Measurements from ENCODE around the gene C11orf98. TPM values are rescaled to one million over a fixed set of nuclear protein-coding genes. Genes with fewer than 3 reads are reported as not detected.
"Not testable (repeated sequence)": the region's sequence is repeated elsewhere in the genome, so short reads cannot be mapped to it uniquely, and the experiment has no call there.

C11orf98 gene
- 110 and 112 TPM in 2 replicates for total RNA-seq

DNA sequence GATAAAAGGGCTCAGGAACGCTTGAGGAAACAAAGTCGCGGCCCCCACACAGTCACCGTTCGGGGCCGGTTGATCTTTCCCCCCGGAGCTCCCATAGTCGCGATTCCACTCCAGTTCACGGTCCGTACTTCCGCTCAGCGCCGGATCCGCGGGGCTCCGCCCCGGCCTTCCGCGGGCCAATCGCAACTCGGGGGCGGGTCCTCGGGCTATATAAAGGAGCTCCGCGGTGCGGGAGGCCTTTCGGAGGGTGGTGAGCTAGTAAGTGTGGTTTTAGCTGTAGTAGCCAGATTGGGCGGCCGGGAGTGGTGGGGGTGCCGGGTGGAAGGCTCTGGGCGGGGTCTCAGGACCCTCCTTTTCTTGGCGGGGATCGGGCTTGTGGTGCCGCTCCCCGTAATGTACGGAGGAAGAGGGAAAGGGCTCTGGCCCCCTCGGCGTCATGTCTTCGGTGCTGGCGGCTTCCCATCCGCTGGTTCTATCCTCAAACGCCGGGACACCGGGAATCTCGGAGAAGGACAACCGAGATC lies at the start of gene C11orf98, which contains the start of gene CSKMT:
TSS of gene C11orf98 (minus strand) at position 136 of the 524 bp plus-strand sequence. CDS start at position 95, 41 bp downstream.
TSS of gene CSKMT (plus strand) at position 238 of the 524 bp plus-strand sequence. CDS start 568 bp downstream, outside the sequence.
- intact Hi-C loops (cut with micrococcal nuclease) = loop anchor here (1.0 to 10.0 kb wide), 13 partner anchors 12 to 540 kb away; partner anchors contain the start of genes EML3, GANAB, HNRNPUL2 and INCENP

DNA sequence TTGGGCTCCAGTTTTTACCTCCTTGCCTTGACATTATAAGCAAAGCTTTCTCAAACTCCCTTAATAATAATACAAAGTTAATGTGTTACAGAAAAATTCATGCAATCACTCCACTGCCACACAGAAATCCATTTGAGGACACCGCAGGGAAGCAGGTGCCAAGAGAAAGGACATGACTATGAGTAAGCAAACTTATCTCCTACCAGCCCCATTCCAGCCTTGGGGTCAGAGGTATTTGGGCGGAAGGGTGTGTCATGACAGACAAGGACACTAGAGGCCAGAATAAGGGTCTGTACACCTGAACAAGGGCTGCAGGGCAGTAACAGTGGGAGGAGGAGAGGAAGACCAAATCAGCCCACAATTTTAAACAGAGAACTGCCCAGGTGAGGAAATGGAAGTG lies 48.3 kb upstream of the C11orf98 start:
- intact Hi-C loops (cut with micrococcal nuclease) = no loop called here

DNA sequence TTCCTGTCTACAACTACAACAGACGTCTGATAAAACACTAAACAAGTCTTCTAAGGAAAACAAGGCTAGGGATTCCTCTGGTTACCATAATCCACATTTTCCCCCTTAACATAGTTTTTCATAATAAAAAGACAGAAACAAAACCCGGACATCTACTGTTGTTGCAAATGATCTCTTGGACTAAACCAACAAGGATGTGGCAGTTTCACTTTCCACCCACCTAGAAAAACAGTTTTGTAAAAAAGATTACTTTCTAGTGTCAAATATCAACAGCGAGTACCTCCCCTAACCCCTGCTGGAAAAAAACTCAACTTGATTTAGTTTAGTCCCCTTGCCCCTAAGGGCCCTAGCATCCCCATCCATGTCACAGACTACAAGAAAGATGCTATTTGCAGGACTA lies 47.9 kb upstream of the C11orf98 start:
- intact Hi-C loops (cut with micrococcal nuclease) = no loop called here

DNA sequence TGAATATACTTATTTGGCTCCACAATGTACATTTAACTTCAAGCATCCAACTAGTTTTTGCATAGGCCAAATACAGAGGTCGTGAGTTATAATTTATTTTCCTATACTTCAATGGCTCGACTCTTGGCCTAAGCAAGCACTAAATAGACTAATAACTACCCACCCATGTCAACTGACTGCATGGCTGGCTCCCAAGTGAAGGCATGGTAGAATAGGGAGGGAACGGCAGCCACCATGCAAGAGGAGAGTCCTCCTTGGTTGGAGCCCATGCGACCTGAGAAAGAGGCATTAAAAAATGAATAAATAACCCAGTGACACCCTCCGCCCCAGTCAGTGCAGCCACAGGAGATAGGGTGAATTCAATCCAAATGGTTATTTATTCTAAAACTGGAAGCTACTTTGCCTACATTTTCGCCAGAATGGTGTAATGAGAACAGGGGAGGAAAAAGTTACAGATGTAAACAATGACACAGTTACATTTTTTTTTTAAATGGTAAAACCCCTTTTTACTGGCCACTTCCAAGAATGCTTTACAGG lies 47.3 kb upstream of the C11orf98 start:
- intact Hi-C loops (cut with micrococcal nuclease) = no loop called here

DNA sequence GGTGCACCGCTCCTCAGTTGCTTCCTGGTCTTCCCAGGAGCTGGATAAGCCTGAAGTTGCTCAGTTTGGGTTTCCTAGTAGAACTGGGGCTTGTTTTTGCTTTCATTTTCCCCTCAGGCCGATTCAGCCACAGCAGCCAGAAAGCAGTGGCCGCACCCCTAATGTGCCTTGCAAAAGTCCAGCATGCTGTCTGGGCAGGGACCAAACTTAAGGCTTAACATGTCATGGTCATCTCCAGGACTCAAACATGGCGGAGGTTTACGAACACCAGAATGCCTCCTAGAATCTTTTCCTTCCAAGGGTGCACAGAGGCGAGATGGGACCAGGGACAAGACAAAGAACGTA lies 45.0 kb upstream of the C11orf98 start:
- intact Hi-C loops (cut with micrococcal nuclease) = no loop called here

DNA sequence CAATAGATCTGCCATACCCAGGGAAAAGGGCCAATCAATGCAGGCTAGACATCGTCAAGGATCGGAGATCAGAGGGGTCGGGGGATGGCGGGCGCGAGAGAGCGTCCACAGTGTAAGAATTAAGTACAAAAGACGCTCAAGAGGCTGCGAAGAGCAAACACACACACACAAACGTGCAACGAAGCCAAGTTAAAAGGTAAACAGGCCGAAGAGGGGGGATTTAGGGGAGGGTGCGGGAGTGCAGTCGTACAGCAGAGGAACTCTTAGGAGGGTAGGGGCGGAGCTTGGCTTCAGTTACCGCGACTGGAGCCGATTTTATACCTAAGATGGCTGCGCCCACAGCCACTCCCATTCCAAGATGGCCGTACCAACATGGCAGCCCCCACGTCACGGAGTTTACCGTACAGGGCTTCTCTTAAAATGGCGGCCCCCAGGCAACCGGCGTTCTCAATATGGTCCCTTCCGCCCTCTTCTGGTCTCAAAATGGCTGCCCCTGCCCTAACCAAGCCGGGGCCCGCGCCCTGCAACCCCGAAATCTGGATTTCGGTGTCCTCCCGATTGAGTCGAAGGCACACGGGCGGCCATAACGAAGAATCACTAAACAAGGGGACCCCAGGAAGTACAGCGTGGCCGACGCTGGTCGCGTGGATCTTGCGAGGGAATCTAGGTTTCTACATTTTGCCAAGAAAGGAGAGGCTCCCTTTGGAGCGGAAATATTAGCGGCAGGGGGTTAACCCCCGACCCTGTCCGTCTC lies 44.4 kb upstream of the C11orf98 start:
- intact Hi-C loops (cut with micrococcal nuclease) = loop anchor here (1.0 to 5.0 kb wide), 18 partner anchors 15 to 1478 kb away; partner anchors contain the start of genes C11orf98, CSKMT, EEF1G and EML3

DNA sequence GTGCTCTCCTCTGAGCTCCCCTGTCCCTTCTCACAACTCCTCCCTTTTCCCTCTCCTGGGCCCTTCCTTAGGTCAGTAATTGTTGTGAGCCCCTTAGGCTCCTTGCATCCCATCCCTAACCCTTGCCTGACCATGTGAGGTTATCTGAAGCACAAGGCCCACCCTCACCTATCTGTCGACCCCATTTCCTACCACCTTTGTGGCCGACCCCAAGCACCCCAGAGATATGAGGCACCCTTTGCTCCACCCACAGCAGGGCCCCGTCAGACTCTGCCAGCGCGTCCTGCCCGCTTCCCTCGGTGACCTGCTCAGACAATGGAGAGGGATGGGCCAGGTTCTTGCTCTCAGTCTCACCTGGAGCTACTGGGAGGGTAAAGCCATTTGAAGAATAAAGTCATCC lies 43.8 kb upstream of the C11orf98 start:
- intact Hi-C loops (cut with micrococcal nuclease) = loop anchor here (1.0 to 5.0 kb wide), 18 partner anchors 14 to 1479 kb away; partner anchors contain the start of genes C11orf98, CSKMT, EEF1G and EML3

DNA sequence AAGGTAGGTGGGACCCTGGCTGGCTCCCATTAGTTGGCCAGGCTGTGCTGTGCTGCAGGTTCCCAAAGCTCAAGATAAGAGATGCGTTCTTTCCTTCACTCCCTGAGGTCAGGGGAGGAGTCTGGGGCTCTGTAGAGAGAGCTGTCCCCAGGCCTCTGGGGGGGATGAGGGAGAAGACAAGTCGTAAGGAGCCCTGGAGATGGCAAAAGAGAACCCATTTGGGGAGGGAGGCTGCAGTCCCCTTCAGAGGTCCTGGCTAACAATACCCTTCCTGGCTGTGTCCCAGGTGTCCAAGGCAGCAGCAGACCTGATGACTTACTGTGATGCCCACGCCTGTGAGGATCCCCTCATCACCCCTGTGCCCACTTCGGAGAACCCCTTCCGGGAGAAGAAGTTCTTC lies 43.4 kb upstream of the C11orf98 start:
- intact Hi-C loops (cut with micrococcal nuclease) = loop anchor here (5.0 kb wide), 1 partner anchor 1479 kb away; the partner anchor contains the start of gene STIP1

DNA sequence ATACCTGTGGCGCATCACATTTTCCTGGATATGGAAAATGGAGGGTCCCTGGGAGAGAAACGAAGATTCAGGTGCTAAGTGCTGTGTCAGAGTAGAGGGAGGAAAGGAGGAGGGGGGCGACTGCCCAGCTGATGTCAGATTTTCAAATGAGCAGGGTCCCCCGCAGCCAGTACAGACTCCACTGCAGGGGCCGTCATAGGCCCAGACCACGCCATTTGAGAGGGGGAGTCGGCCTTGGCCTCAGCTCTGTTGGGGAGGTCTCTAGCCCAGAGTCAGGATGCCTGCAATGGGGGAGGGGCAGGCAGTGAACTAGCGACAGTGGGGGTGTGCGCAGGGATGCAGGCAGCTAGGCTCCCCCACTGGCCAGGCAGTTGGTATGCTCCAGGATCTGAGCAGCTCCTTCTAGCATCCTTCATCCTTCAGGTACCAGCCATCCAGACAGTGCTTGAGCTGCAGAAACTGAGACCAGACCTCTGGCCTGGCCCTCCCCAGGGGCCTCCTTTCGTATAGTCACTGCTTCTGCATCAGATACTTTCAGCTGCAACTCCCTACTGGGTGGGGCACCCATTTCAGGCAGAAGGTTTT lies 42.4 kb upstream of the C11orf98 start, which contains the start of the genes BSCL2 and GNG3:
TSS of gene BSCL2 (minus strand) at position 148 of the 585 bp plus-strand sequence. CDS start 229 bp downstream, outside the sequence.
TSS of gene GNG3 (plus strand) at position 400 of the 585 bp plus-strand sequence. CDS start 620 bp downstream, outside the sequence.
- intact Hi-C loops (cut with micrococcal nuclease) = loop anchor here (5.0 kb wide), 1 partner anchor 1480 kb away; the partner anchor contains the start of gene STIP1

DNA sequence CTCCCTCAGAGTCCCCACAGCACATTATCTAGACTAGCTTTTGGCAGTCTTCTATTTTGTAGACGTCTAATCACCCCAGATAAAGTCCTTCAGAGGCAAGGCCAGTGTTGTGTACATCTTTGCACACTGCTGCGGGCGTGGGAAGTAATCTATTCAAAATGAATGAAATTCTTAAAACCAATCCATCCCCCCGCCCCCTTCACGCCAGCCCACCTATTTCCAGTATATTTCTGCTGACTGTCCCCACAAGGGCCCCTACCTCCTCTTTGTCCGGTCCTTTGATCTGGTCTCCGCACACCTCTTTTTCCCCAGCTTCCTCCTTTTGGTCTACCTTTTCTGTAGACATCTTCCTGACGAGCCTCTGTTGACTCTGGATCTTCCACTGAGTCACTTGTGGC lies 41.8 kb upstream of the C11orf98 start:
- intact Hi-C loops (cut with micrococcal nuclease) = loop anchor here (1.0 to 5.0 kb wide), 3 partner anchors 61 to 1480 kb away; partner anchors contain the start of genes GANAB and STIP1

DNA sequence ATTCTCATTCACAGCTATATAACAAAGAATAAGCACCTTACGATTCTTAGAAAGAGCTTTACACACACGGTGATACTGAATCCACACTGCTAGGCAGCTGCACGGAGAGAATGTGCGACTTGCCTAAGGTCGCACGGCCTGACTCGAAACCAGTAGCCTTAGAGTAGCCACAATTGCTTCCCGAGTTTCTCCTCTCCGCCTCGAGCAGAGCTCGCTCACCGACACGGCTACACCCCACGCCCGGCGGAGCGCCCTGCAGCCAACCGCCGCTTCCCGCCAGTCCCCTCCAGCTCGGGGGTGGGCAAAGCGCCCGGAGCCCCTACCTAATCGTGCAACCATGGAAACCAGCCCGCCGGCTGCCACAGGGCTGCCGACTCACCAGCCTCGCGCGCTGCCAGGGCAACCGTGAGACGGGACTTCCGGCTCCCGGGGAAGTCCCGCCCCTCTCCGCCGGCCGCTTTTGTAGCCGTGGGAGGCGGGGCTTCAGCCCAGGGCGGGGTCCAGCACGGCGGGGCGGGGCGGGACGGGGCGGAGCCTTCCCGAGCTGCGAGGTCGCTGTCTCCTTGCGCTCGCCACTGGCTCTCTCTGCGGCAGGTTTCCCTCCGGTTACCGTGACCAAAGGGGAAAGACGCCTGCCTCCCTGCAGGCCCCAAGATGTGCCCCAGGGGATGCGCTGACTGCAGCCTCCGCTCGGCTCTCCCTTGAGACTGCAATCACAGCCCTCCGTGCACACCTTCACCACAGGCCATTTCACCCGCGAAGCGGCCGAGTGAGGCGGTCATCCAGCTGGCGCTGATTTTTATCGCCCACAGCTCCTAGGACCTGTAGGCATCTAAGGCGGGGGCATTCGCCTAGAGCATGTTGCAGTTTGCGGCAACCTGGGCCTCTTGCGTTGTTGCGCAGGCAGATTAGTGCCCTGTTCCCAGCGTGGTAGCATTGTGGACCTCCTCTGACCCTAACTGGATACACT lies 41.2 kb upstream of the C11orf98 start:
- intact Hi-C loops (cut with micrococcal nuclease) = loop anchor here (1.0 to 5.0 kb wide), 3 partner anchors 60 to 1481 kb away; partner anchors contain the start of genes GANAB and STIP1

DNA sequence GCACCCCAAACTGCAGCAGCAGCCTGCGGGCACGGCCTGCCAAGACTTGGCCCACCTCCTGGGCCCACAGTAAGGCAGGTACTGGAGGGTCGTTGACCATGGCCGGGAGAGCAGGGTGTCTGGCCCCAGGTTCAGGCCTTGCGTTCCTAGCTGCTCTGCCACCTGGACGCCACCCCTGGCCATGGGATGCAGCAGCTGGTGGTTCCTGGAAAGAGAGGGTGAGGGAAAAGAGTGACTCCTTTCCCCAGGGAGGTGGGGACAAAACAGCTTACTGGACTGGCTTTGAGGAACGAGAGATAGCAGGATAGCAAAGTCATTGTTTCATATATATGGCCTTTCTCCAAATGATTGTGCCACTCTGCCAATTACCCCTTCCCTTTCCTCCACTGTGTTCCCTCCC lies 40.4 kb upstream of the C11orf98 start:
- intact Hi-C loops (cut with micrococcal nuclease) = loop anchor here (5.0 kb wide), 1 partner anchor 1482 kb away; the partner anchor contains the start of gene STIP1

DNA sequence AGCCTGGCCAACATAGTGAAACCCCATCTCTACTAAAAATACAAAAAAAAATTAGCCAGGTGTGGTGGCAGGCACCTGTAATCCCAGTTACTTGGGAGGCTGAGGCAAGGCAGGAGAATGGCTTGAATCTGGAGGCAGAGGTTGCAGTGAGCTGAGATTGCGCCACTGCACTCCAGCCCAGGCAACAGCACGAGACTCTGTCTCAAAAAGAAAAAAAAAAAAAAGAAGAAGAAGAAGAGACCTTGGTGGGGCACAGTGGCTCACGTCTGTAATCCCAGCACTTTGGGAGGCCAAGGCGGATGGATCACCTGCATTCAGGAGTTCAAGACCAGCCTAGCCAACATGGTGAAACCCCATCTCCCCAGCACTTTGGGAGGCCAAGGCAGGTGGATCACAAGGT lies 38.9 kb upstream of the C11orf98 start:
- intact Hi-C loops (cut with micrococcal nuclease) = not testable (repeated sequence)

DNA sequence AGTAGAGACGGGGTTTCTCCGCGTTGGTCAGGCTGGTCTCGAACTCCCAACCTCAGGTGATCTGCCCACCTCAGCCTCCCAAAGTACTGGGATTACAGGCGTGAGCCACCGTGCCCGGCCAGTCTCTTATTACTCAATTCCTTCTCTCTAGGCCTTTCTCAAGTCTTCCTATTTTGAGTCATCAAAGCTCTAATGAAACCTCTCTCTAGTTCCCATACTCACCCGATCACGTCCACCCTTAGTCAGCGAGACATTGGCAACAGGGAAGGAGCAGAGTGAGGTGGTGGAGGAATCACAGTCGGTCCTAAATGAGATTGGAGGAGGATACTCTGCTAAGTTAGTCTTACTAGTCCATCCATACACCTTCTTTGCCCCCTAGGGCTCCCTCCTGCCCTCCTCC lies 37.2 kb upstream of the C11orf98 start:
- intact Hi-C loops (cut with micrococcal nuclease) = no loop called here

DNA sequence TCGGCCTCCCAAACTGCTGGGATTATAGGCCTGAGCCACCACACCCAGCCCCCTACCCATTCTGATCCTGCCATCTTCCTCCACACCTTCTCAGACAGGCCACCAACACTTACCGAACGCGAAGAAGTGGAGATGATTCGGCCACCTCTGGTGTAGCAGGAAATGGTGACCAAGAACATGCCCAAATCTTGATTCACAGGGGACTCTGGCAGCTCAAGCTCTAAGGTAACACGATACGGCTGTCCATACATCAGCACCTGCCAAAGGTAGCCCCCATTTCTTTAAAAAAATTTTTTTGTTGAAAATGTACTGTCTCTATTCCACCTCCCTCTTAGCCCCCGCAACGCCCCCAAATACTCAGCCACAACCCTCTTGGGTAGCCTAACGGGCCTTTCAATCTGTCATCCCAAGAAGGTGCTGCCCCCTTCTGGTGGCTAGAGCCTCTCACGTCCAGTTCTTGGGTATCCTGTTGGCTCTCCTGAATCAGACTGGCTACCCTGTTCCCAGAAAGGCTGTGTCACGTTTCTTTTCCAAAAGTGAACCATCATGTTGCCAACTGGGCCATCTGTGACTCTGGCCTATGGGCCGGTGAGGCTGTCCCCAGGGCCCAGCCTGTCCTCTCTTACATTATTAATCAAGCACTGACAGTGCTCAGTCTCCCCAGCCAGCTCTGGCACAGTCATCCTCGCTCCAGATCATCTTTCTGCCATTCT lies 29.6 kb upstream of the C11orf98 start:
- intact Hi-C loops (cut with micrococcal nuclease) = loop anchor here (1.0 to 2.0 kb wide), 7 partner anchors 14 to 314 kb away; partner anchors contain the start of gene EML3

DNA sequence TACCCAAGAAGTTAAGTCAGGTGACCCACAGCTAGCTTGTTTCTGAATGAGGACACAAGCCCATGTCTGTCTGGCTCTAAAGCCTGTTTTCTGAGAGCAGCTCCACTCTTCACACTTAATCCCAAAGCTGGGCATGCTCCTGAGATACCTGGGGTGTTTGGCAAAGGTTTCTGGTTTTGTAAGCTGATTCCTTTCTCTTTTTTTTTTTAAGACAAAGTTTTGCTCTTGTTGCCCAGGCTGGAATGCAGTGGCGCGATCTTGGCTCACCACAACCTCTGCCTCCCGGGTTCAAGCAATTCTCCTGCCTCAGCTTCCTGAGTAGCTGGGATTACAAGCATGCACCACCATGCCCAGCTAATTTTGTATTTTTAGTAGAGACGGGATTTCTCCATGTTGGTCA lies 28.6 kb upstream of the C11orf98 start:
- intact Hi-C loops (cut with micrococcal nuclease) = loop anchor here (1.0 to 2.0 kb wide), 7 partner anchors 13 to 313 kb away; partner anchors contain the start of gene EML3

DNA sequence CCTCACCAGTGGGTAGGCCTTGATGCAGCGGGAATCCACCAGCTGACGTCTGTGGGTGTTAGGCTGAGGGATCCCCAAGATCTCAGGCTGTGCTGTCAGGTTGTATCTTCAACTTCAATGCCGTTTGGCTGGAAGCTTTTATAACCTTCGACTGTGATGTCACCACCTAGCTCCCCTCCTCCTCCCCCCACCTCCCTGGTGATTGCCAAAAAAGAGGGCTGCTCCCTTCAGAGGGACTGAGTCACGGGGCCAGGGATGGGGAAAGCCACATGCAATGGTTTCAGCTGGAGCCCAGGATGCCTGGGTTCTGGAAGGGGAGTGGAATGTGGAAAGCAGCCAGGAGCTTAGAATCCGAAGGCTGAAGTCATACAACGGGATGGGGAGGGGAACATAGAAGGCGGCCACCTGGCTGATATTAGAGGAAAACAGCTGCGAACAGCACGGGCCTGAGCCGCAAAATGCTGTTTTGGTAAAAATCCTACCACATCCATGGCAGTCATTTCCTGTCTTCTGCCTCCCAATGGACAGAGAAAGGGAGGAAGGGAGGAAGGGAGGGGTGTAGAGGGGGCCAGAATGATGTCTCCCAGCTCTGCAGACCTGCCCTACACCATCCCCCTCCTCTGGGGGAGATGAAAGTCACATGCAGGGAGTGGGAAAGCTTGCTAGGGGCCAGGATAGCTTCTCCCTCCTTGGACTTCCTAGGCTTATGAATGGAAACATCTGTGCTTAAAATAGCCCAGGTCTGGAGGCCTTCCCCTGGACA lies 24.6 kb upstream of the C11orf98 start, which contains the start of gene LRRN4CL:
TSS of gene LRRN4CL (minus strand) at position 110 of the 763 bp plus-strand sequence. CDS start 1,022 bp downstream, outside the sequence.
- intact Hi-C loops (cut with micrococcal nuclease) = no loop called here

DNA sequence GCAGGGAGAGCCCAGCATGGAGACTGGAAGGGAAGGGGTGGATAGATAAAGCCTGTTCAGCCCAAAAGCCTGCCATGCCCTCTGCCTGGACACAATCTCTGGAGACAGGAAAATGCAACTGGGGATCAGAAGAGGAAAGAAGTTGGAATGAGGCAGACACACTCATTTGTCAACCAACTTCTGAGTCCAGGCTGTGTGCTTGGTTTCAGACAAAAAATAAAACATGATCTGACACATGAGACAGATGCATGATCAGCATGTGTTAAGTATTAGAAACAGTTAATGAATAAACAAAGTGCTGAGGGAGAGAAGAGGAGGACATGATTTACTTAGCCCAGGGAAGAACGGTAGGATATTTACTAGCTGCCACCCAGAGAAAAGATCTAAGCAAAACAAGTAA lies 23.5 kb upstream of the C11orf98 start:
- intact Hi-C loops (cut with micrococcal nuclease) = no loop called here

Data from T-helper 1 cell treated with Interleukin-12 subunit alpha and Interleukin-12 subunit beta and Interleukin-4 antibody, amounts not matched to agents 30 ng/mL and 1 ng/mL, for 36 hours (primary cell).